OCI-LY3 (cell line): Measurements from ENCODE around the gene CEBPZ.

Source experiments
- EZH2phosphoT487 ChIP-seq: fragments of 200-600 bp; shearing (Covaris generic); IDR thresholded peaks from 2 replicates; pipeline ENCODE4 v1.6.1; 2018; ENCODE audit warnings: antibody characterized with exemption, mixed run types, low read depth
- TF ChIP-seq, protein P1 (sequence below): fragments of 200-600, 300-600 bp; sonication (generic); IDR thresholded peaks from 2 replicates; pipeline ENCODE4 v1.5.1; 2014; ENCODE audit warnings: antibody characterized with exemption, low read length, low read depth

DNA sequence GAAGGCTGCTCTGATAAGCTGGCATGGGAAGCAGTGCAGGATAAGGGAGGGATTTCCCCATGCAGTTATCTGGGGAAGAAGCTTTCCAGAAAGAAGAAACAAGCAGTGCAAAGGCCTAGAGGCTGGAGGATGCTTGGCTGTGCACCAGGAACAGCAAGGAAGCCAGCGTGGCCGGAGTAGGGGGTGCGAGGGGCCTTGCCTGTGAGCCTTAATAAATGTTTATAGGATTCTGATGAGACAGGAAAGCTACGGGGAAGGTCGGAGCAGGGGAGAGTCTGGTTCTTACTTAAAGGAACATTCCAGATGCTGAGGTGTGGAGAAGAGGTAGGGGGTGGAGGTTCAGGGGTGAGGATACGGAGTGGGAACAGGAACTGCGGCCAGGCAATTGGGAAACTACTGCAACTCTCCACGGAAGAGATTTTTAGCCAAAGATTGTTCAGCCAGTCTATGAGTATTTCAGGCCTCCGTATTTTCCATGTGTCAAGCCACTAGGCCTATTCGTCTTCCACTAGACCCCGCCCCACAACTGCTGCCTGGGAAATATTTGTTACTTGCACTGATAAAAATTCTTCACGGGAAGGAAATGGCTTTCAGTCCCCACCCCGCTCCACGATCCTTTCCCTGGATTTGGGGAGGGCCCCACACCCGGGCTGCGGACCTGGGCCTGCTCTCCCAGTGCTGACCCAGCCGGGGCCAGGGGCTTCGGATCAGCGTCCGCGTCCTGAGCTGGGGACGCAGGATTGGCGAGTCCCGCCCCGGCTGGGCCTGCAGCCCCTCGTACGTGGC lies 75.1 kb downstream of the CEBPZ start:
- TF ChIP-seq EZH2phosphoT487 = no peak
- TF ChIP-seq, protein P1, sequence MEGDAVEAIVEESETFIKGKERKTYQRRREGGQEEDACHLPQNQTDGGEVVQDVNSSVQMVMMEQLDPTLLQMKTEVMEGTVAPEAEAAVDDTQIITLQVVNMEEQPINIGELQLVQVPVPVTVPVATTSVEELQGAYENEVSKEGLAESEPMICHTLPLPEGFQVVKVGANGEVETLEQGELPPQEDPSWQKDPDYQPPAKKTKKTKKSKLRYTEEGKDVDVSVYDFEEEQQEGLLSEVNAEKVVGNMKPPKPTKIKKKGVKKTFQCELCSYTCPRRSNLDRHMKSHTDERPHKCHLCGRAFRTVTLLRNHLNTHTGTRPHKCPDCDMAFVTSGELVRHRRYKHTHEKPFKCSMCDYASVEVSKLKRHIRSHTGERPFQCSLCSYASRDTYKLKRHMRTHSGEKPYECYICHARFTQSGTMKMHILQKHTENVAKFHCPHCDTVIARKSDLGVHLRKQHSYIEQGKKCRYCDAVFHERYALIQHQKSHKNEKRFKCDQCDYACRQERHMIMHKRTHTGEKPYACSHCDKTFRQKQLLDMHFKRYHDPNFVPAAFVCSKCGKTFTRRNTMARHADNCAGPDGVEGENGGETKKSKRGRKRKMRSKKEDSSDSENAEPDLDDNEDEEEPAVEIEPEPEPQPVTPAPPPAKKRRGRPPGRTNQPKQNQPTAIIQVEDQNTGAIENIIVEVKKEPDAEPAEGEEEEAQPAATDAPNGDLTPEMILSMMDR = no peak
